Activated naive CD8-positive, alpha-beta T cell treated with anti-CD3 and anti-CD28 coated beads, Interleukin-2, amount 10 ng/mL, durations not matched to agents 7 days and 5 days (primary cell): ENCODE measurements around the gene PACSIN2. TPM values are rescaled to one million over a fixed set of nuclear protein-coding genes. Genes with fewer than 3 reads are reported as not detected.

Experiments
- ATAC-seq: fragments of 150-1000 bp; cut with Tn5 transposase; one replicate; pipeline ENCODE4 v1.10.0; 2021; ENCODE audit warnings: low read depth, moderate library complexity
- POLR2A ChIA-PET: fragments of 350-600 bp; sonication (Branson Sonifier 250); formaldehyde crosslinking; loops from one replicate; lab custom pipeline; 2021; ENCODE audit warnings: antibody characterized with exemption; lab: Charles Lee
- DNase-seq: peaks from one replicate; pipeline ENCODE4 v3.0.0; 2021
- H3K27ac Mint-ChIP-seq: one replicate; pipeline ENCODE4 v1.8.0; 2022; ENCODE audit warnings: mild to moderate bottlenecking, mixed read lengths
- H3K27me3 Mint-ChIP-seq: one replicate; pipeline ENCODE4 v1.8.0; 2022; ENCODE audit warnings: mild to moderate bottlenecking, moderate library complexity, mixed read lengths
- H3K36me3 Mint-ChIP-seq: one replicate; pipeline ENCODE4 v1.8.0; 2021; ENCODE audit warnings: mild to moderate bottlenecking, mixed read lengths
- H3K4me1 Mint-ChIP-seq: one replicate; pipeline ENCODE4 v1.8.0; 2021; ENCODE audit warnings: mixed read lengths
- H3K4me3 Mint-ChIP-seq: one replicate; pipeline ENCODE4 v1.8.0; 2022; ENCODE audit warnings: mild to moderate bottlenecking, moderate library complexity, mixed read lengths
- H3K9me3 Mint-ChIP-seq: one replicate; pipeline ENCODE4 v1.8.0; 2021; ENCODE audit warnings: mixed read lengths
- total RNA-seq, 2 experiments: library from RNA; stranded (reverse); gene quantifications; one replicate each; pipeline ENCODE4 v1.2.3, GENCODE V29; 2021

PACSIN2 gene
- total RNA-seq, 2 experiments from 2014 or later = 33.6 to 35.8 TPM

DNA sequence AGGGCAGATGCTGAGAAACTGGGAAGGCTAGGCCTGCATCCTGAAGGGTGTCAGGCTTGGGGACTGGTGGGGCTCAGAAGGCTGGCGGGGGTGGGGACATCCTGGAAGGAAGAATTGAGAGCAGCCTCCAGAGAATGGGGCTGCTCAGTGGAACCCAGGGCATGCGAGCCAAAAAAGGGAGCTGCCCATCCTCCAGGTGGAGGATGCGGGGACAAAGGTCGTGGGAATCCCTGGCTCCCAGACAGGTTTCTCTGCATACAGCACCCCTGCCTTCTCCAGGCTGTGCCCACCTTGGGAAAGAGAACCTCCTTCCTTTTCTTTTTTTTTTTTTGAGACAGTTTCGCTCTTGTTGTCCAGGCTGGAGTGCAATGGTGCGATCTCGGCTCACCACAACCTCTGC, 117.0 kb downstream of the PACSIN2 start:
- no peaks in the 10 kb centered on the region for H3K36me3 Mint-ChIP-seq
- no peak overlapping the region for H3K27ac Mint-ChIP-seq
- POLR2A ChIA-PET = no interaction called here
- H3K4me3 Mint-ChIP-seq = no peak overlapping the region
- DNase-seq = no peak
- no peak for ATAC-seq
- no peaks in the 10 kb centered on the region for H3K9me3 Mint-ChIP-seq
- H3K27me3 Mint-ChIP-seq = no peaks in the 10 kb centered on the region
- peaks cover 28% of the 10 kb centered on the region for H3K4me1 Mint-ChIP-seq

DNA sequence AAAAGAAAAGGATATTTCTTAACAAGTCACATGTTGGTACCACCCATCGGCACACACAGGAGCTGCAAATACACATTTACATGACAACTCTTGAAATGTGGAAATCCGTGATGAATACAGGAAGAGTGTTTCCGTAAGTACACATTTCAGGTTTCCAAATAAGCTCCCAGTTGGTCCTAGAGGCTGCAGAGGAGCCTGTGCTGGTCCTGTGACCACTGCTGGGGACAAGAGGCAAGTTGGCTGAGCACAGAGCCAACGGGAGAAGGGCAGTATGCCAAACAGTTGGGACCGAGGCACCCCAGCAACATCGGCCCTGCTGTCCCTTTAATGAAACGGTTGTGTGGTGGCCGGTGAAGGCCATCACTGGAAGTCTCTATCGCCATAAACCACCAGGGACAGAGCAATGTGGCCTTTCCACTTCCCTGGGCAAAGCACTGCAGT, 119.4 kb downstream of the PACSIN2 start:
- POLR2A ChIA-PET = interaction anchor here (2.0 kb wide), 1 partner anchor 39 kb away, joined by 4 read pairs; no protein-coding TSS in a partner anchor
- Mint-ChIP-seq H3K4me1 (peaks cover 38% of the 10 kb centered on the region), H3K27ac (peak overlapping the region; percentile 88), H3K27me3 (no peaks in the 10 kb centered on the region), H3K36me3 (no peaks in the 10 kb centered on the region), H3K4me3 (peak overlapping the region; percentile 40), H3K9me3 (no peaks in the 10 kb centered on the region)
- ATAC-seq (no peak), DNase-seq (no peak)

DNA sequence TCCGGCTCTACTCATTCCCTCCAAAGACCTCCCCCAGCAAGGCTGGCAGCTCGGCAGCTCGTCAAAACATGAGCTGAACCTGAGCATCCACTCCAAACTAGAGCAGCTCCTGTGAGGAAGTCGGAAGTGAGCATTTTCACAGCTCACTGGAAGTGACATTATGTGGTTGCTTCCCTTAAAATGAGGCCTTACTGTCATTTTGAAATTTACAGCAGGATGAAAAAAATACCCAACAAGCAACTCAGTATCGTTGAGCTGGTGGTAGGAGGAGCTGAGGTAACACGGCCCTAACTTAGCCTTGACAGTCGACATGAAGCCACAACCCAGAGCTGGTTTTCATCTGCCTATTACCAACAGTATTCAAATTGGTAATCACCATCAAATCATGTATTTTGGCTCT, 119.9 kb downstream of the PACSIN2 start:
- POLR2A ChIA-PET = interaction anchor here (0.6 to 2.0 kb wide), 2 partner anchors 39 to 280 kb away, joined by 3 to 4 read pairs; partner anchors contain the start of gene POLDIP3
- H3K4me3 Mint-ChIP-seq = peak overlapping the region; percentile 40
- peak overlapping the region; percentile 88 for H3K27ac Mint-ChIP-seq
- peaks cover 38% of the 10 kb centered on the region for H3K4me1 Mint-ChIP-seq
- no peaks in the 10 kb centered on the region for H3K9me3 Mint-ChIP-seq
- no peaks in the 10 kb centered on the region for H3K27me3 Mint-ChIP-seq
- ATAC-seq = peak; percentile 63
- H3K36me3 Mint-ChIP-seq = no peaks in the 10 kb centered on the region
- DNase-seq = no peak

DNA sequence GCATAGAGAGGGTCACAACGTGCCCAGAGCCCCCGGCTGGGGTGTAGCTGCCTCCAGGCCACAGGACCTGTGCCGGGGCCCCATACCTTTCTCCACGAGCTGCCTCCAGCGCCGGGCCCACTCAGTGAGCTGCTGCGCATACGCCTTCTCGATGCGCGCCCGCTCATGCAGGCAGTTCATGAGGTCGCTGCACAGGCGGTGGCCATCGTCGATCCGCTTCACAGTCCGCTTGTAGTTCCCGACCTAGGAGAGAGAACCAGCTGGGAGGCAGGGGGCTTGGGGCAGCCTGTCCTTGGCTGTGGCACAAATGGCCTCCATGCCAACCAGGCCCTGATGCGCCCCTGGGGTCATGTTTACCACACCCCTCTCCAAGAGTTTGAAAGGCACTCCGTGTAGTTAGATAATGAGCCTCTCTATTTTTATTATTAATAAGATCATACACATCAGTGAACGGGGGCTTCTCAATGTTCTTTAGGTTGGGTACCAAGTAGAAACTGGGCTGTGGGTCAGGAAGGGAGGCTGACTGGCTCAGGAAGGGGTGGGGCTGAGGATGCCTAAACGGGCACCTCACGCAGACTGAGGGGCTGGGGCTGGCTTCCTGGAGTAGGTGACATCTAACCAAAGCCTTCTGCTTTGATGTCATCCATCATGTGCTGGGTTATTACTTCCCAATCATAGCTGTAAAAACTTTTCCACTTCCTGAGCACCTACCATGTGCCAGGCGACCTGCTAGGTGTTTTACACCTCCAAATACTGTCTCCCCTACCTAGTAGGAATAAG, 121.4 kb downstream of the PACSIN2 start:
- peak overlapping the region; percentile 61 for H3K27ac Mint-ChIP-seq
- no peak overlapping the region for H3K4me3 Mint-ChIP-seq
- peaks cover 3% of the 10 kb centered on the region for H3K36me3 Mint-ChIP-seq
- POLR2A ChIA-PET = interaction anchor here (2.0 kb wide), 1 partner anchor 37 kb away, joined by 4 read pairs; no protein-coding TSS in a partner anchor
- peaks cover 48% of the 10 kb centered on the region for H3K4me1 Mint-ChIP-seq
- no peak for DNase-seq
- H3K27me3 Mint-ChIP-seq = no peaks in the 10 kb centered on the region
- no peaks in the 10 kb centered on the region for H3K9me3 Mint-ChIP-seq
- ATAC-seq = peak; percentile 55

DNA sequence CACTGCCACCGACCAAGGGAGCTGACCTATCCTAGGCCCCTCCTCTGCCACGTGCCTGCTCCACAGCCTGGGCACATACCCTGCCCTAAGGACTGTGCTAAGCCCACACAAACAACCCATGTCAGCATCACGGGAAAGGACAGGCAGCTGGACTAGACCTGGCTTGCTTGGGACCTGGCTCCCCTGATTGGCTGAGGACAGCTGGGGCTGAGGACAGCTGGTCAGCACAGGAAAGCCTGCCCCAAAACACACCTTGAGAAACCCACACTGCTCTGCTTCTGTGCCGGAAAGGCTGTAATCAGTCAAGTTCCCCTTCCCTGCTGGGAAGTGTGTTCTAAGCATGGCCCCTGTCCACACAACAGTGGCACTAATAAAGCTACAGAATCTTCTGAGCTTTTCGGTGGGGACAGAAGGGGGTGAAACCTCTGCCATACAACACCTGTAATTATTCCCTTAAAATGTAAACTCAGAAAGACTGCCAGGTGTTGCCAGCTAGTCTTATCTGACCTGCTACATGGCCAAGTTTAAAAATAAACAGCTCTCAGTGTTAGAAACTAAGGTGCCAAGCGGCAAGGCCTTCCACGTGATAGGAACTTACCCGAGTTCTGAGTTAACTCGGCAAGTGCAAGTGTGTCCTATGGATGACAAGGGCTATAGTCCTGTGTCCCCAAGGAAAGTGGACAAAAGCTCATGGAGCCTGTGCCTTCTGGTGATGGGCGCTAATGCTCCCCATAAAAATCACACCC, 122.2 kb downstream of the PACSIN2 start:
- POLR2A ChIA-PET = interaction anchor here (0.6 kb wide), 1 partner anchor 47 kb away, joined by 3 read pairs; no protein-coding TSS in a partner anchor
- Mint-ChIP-seq H3K4me1 (peaks cover 53% of the 10 kb centered on the region), H3K27me3 (no peaks in the 10 kb centered on the region), H3K4me3 (no peak overlapping the region), H3K36me3 (peaks cover 9% of the 10 kb centered on the region), H3K9me3 (no peaks in the 10 kb centered on the region), H3K27ac (no peak overlapping the region)
- DNase-seq = no peak
- no peak for ATAC-seq

DNA sequence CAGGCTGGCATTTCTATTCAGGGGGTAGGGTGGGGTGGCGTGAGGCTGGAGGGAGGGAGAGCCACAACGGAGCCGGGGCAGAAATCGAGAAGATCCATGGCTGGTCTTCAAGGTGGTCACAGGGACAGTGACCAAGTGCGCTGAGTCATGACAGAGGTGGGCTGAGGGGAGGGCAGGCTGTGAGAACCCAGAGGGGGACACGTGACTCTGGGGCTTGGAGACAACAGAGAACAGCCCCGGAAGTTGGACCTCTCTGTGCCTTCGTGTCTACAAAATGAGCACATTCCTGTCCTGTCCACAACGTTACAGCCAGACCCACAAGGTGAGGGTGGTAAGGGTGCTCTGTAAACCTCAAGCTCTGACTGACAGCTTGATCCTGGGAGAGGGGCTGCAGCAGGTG, 122.8 kb downstream of the PACSIN2 start:
- ATAC-seq (no peak), DNase-seq (no peak)
- Mint-ChIP-seq H3K36me3 (peaks cover 9% of the 10 kb centered on the region), H3K4me3 (no peak overlapping the region), H3K27ac (peak overlapping the region; percentile 32), H3K9me3 (no peaks in the 10 kb centered on the region), H3K27me3 (no peaks in the 10 kb centered on the region), H3K4me1 (peaks cover 57% of the 10 kb centered on the region)
- POLR2A ChIA-PET = interaction anchor here (0.6 kb wide), 1 partner anchor 47 kb away, joined by 3 read pairs; no protein-coding TSS in a partner anchor

DNA sequence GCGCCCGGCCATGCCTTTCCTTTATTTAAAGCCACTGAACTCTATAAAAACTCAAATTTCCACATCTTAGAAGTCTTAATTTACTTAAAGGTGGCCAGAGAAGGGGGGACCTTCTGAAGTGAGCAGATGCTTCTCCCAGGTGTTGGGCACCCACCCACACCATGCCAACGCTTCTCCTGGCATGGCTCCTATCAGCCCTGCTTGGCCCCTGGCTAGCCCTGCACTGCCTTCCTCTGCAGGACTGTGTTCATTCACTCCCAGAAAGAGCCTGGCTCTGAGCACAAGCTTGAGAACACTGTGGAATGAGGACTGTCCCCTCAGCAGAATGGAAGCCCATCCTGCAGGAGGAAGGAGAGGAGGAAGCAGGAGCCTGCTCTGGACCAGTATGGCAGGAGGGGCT, 123.3 kb downstream of the PACSIN2 start:
- Mint-ChIP-seq H3K4me1 (peaks cover 57% of the 10 kb centered on the region), H3K36me3 (peaks cover 9% of the 10 kb centered on the region), H3K27me3 (no peaks in the 10 kb centered on the region), H3K4me3 (no peak overlapping the region), H3K27ac (peak overlapping the region; percentile 32), H3K9me3 (no peaks in the 10 kb centered on the region)
- POLR2A ChIA-PET = no interaction called here
- DNase-seq (no peak), ATAC-seq (no peak)

DNA sequence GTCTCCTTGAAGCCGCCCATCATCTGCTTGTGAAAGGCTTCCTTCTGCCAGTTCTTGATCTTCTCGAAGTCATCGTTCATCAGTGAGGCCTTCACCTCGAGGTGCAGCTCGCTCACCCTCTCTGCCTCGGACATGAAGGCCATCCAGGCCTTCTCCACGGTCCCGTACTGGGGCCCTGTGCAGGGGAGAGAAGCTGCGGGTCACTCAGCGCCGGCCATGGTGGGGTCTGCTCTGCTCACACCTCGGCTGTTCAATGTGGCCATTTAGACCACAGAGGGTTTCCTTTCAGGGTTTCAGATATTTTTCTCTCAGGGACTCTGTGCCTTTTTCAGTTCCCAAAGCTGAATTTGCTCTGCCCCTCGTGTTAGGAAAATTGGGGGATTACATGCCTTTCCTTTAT, 123.9 kb downstream of the PACSIN2 start:
- no peaks in the 10 kb centered on the region for H3K27me3 Mint-ChIP-seq
- no peak overlapping the region for H3K27ac Mint-ChIP-seq
- no peak for DNase-seq
- H3K9me3 Mint-ChIP-seq = no peaks in the 10 kb centered on the region
- H3K36me3 Mint-ChIP-seq = peaks cover 9% of the 10 kb centered on the region
- peaks cover 51% of the 10 kb centered on the region for H3K4me1 Mint-ChIP-seq
- H3K4me3 Mint-ChIP-seq = no peak overlapping the region
- POLR2A ChIA-PET = no interaction called here
- no peak for ATAC-seq

DNA sequence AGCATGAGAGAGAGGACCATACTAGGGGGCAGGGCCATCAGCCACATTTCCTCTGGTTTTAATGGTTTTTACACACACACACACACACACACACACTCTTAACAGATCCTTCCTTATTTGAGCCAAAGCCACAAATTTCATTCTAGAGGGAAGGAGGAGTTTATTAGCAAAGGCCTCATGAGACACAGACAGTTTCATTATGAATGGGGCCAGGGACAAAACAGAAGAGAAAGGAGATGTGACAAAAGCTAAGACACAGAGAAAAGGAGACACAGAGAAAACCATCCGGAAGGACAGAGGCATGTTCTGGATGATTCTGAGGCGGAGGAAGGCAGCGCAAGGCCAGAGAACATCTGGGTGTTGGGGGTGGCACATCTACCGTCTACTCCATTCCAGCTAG, 125.6 kb downstream of the PACSIN2 start:
- Mint-ChIP-seq H3K27me3 (no peaks in the 10 kb centered on the region), H3K4me3 (peak overlapping the region; percentile 29), H3K36me3 (peaks cover 9% of the 10 kb centered on the region), H3K4me1 (peaks cover 37% of the 10 kb centered on the region), H3K27ac (peak overlapping the region; percentile 49), H3K9me3 (no peaks in the 10 kb centered on the region)
- ATAC-seq = peak; percentile 22
- no peak for DNase-seq
- POLR2A ChIA-PET = no interaction called here

DNA sequence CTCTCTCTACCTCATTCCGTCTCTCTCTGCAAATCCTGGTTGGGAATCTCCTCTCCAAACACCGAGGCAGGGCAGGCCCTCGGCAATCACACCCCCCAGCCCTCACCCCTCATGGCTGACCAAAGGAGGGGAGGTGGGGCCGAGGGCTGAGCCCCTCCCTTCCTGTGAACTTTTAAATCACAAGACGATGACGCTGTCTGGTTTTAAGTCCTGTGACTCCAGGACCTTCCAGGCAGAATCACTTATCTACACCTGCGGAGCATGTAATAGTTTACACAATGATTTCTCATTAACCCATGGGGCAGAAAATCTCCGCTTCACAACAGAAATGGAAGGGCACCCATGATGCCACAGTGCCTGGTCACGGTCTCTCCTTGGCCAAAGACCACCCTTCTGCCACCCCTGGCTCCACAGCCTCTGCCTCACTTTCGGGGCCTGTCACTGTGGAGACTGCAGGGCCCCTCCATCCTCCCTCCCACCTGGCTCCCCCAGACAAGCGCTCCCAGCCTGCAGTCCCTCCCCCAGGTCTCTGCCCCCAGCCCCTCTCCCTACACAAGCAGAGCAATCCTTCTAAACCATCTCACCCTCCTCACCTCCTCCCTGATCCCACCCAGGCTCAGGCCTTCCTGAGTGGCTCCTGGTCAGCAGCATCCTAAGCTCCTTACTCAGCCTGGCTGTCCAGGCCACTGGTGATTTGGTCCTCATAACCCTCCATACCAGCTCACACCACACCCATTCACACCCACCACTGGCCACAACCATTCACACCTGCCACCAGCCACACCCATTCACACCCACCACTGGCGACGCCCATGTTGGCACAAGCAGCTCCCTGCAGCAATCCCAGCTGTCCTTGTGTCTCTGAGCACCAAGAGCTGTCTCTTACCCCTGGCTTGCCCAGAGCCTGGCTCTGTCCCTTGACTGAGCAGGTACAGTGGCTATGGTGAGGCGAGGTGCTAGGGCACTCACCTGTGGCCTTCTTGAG, 127.1 kb downstream of the PACSIN2 start:
- H3K9me3 Mint-ChIP-seq = no peaks in the 10 kb centered on the region
- peak overlapping the region; percentile 44 for H3K27ac Mint-ChIP-seq
- peaks cover 9% of the 10 kb centered on the region for H3K36me3 Mint-ChIP-seq
- no peak overlapping the region for H3K4me3 Mint-ChIP-seq
- DNase-seq = no peak
- no peaks in the 10 kb centered on the region for H3K27me3 Mint-ChIP-seq
- H3K4me1 Mint-ChIP-seq = peaks cover 29% of the 10 kb centered on the region
- POLR2A ChIA-PET = no interaction called here
- ATAC-seq = no peak

DNA sequence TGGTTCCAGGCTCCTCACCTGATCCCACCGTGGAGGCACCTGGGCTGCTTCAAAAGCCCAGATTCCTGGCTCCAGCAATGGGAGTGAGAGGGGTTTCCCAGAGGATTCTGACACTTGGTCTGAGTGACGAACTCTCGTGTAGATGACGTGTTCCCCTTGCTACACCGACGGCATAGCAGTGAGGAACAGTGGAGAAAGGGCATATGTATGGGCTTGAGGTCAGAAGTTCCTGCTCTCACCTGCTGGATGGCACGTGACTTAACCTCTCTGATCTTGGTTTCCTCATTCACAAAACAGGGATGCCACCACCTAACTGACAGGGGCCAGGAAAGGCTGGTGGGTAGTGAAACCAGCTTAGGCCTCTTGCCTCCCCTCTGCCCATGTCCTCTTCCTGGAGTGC, 127.8 kb downstream of the PACSIN2 start:
- Mint-ChIP-seq H3K9me3 (no peaks in the 10 kb centered on the region), H3K27me3 (no peaks in the 10 kb centered on the region), H3K27ac (no peak overlapping the region), H3K36me3 (peaks cover 9% of the 10 kb centered on the region), H3K4me1 (peaks cover 24% of the 10 kb centered on the region), H3K4me3 (no peak overlapping the region)
- ATAC-seq (no peak), DNase-seq (no peak)
- POLR2A ChIA-PET = no interaction called here

DNA sequence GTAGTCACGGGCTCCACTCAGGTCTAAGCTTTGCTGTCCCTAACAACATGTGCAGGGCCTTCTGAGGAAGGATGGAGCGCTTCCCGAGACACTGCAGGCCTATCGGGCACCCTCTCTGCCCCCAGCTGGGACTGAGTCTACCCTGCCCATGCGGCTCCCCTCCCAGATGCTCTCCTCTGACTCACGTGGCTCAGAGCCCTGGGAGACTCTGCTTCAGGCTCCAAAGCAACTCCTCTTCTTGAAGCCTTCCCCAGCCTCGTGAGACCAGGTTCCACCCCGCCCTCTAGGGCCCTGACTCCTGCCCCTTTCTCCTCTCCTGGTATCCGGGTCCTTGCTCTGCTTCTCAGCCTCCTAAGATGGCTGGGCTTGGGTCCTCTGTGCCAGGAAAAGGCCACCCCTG, 129.5 kb downstream of the PACSIN2 start:
- Mint-ChIP-seq H3K9me3 (no peaks in the 10 kb centered on the region), H3K36me3 (peaks cover 9% of the 10 kb centered on the region), H3K4me1 (peaks cover 19% of the 10 kb centered on the region), H3K27ac (no peak overlapping the region), H3K4me3 (no peak overlapping the region), H3K27me3 (no peaks in the 10 kb centered on the region)
- ATAC-seq (no peak), DNase-seq (no peak)
- POLR2A ChIA-PET = no interaction called here
